ENCODE measurements around the gene COL27A1. TPM values are rescaled to one million over a fixed set of nuclear protein-coding genes. Genes with fewer than 3 reads are reported as not detected.

Gene COL27A1
- total RNA-seq, 1 experiment from 2014 or later = 3.1 TPM

- DNase-seq (ENCODE audit: low read depth) = no peak
- in situ Hi-C loops (cut with HindIII; ENCODE audit: low pct_unique_long_range_greater_than_20kb, low sequenced_read_pairs) = no loop called here
Measured at GRCh38 chr9:114174876-114175771, 19.8 kb downstream of the COL27A1 start.

- DNase-seq (ENCODE audit: low read depth) = no peak
- in situ Hi-C loops (cut with HindIII; ENCODE audit: low pct_unique_long_range_greater_than_20kb, low sequenced_read_pairs) = no loop called here
Measured at GRCh38 chr9:114176624-114177291, 21.4 kb downstream of the COL27A1 start.

DNA sequence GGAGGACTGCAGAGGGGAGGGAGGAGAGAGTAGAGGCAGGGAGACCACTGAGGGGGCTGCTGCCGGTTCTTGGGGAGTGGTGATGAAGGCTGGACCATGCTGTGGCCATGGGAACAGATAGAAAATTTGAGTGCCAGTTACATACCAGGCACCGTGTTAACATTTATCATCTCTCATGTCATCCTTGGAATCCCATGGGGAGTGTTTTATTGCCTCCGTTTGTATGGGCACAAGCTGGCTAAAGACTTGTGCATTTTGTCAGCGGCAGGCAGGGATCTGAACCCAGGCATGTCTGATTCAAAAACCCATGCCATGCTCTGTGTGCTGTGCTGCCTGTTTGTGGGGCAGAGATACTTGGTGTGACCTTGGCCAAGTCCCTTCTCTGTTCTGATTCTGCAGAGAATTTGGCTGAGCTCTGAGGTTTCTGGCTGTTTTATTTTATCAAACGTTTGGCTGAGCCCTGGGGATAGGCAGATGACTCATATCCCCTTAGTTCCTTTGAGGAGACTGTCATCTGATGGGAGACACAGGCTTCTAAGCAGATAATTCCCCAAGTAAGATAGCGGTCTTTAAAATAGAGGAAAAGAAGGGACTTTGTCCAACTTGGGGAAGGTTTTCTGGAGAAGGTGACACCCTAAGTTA lies 22.2 kb downstream of the COL27A1 start:
- in situ Hi-C loops (cut with HindIII; ENCODE audit: low pct_unique_long_range_greater_than_20kb, low sequenced_read_pairs) = no loop called here
- DNase-seq (ENCODE audit: low read depth) = no peak

GRCh38 chr9:114178076-114178475 lies 22.7 kb downstream of the COL27A1 start:
- DNase-seq (ENCODE audit: low read depth) = no peak
- in situ Hi-C loops (cut with HindIII; ENCODE audit: low pct_unique_long_range_greater_than_20kb, low sequenced_read_pairs) = no loop called here

DNA sequence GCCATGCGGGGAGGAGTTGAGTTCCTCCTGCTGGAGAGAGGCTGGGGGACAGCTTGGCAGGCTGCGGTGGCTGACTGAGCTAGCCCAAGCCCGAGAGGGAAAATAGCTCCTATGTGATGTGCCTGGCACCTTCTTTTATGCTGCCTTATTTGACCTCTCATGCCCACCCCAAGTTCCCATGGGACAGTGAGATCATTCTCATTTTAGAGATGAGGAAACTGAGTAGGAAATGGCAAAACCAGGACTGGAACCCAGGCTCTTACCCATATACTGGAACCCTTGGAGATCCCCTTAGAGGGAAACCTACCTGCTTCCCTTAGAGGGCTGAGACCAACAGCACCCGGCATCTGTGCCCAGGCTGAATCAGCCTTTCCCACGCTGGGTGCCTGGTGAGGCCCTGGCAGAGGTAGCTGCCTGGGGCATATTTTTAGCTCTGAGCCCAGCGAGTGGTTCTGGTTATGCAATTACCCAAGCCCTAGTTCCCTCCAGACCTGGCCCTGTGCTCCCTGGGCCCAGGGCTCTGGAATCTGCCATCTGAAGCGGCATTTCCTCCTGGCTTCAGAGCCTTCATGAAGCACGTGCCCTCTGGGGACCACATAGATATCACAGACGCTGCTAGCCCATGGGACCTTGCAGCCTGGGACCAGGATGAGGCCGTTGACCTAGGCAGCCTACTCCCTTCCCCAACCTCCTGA lies 23.6 kb downstream of the COL27A1 start:
- in situ Hi-C loops (cut with HindIII; ENCODE audit: low pct_unique_long_range_greater_than_20kb, low sequenced_read_pairs) = no loop called here
- DNase-seq (ENCODE audit: low read depth) = no peak

DNA sequence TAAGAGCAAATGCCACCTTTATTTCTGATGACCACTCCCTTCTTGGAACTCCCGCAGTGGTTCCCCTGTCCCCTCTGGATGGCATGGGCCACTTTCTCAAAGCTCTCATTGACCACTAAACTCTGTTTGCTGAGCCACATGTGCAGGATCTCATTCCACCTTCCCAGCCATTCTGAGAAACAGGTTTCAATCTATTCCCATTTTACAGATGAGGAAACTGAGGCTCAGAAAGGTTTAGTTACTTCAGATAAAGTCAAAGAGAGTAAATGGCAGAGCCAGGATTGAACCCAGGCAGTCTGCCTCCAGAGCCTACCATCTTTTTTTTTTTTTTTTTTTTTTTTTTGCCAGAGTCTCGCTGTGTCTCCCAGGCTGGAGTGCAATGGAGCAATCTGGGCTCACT lies 24.2 kb downstream of the COL27A1 start:
- DNase-seq (ENCODE audit: low read depth) = no peak
- in situ Hi-C loops (cut with HindIII; ENCODE audit: low pct_unique_long_range_greater_than_20kb, low sequenced_read_pairs) = no loop called here

DNA sequence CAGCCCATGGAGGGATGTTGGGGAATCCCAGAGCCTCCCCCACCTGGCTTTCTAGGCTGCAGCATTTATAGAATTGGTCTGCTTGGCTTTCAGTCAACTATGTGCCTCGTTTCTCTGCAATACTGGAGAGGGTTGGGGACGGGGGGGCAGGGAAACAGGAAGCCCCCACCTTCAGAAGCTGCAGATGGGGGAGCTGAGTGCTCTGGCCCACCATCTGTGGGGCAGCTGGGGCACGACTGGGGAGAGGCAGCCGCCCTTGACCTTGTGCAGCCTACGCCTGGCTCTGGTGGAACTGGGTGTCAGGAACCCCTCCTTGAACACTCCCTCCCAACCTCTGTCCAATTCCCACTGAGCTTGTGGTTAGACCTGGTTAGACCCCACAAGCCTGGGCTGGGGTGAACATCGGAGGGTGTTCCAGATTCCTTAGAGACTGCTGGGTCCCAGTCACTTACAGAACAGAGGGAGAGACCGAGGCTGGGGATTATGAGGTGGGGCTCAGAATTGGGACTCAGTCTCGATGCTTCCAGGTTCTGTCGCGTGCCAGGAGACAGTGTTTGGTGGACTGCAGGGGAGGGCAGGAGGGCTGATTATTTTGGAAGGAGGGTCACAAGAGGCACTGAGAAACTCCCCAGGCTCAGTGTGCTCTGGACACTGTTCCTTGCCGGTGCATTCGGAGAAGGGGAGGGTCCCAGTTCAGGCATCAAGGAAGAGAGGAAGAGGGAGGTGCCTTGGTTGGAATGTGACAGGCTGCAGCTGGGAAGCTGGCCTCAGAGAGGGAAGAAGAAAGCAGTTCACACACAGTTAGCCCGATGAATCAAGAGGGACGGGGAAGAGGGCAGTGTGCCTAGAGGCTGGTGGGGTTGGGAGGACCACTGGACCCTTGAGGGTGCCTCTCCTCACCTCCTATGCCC lies 25.6 kb downstream of the COL27A1 start:
- in situ Hi-C loops (cut with HindIII; ENCODE audit: low pct_unique_long_range_greater_than_20kb, low sequenced_read_pairs) = no loop called here
- DNase-seq (ENCODE audit: low read depth) = no peak

DNA sequence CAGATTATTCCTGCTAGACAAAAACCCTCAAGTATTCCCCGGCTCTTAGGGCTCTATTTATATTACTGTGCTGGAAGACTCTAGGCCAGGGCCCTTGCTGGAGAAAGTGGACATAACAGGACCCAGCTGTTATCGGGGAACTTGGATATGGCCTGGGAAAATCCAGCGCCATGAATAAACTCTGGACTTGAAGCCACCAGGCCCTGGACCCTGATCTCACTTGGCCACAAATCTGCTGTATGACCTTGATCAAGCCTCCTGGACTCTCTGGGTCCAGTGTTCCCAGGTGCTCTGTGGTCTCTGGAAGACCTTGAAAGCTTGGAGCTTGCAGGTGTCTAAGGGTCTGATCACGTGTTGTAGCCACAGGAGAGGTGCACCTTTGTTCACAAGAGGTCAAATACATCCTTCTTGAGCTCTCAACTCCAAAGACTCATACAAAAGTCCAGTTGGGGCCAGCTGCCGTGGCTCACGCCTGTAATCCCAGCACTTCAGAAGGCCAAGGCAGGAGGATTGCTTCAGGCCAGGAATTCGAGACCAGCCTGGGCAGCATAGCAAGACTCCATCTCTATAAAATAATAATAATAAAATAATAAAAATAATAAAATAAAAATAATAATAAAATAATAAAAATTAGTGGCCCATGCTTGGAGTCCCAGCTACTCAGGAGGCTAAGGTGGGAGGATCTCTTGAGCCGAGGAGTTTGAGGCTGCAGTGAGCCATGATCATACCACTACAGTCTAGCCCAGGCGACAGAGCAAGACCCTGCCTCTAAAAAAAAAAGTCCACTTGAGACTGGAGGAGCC lies 26.5 kb downstream of the COL27A1 start:
- no peak for DNase-seq (ENCODE audit: low read depth)
- in situ Hi-C loops (cut with HindIII; ENCODE audit: low pct_unique_long_range_greater_than_20kb, low sequenced_read_pairs) = no loop called here

DNA sequence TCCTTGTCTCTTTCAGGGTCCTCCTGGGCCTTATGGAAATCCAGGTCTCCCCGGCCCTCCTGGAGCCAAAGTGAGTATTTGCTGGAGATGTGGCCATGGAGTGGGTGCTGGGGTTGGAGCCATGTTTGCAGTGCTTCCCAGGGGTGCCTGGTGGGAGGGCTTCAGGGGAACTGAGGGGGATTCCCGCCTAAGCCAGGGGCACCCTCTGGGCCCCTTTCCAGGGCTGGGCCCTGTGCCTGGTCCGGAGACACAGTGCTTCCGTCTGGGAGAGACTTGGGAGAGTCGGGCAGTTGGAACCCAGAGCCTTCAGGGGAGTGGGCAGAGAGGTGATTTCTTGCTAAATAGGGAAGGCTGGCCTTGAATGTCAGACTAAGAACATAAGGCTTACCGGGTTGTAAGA lies 27.7 kb downstream of the COL27A1 start:
- in situ Hi-C loops (cut with HindIII; ENCODE audit: low pct_unique_long_range_greater_than_20kb, low sequenced_read_pairs) = no loop called here
- no peak for DNase-seq (ENCODE audit: low read depth)

DNA sequence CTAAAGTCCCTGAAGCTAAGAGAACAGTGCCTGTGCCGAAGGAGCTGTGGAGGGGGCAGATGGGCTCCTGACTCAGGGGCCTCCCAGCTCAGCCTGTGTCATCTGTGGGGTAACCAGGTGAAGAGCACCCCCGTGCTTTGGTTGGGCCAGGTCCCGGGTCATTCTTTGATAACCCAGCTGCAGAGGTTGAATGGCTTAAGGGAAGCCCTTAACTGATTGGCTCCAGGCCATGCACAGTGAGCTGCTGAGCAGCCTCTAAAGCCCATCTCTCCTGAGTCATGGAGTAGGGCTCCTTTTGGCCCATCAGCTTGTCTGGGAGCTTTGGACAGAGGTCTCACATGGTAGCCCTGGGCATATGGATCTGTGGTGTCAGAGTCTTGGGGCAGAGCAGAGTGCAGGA lies 28.7 kb downstream of the COL27A1 start:
- in situ Hi-C loops (cut with HindIII; ENCODE audit: low pct_unique_long_range_greater_than_20kb, low sequenced_read_pairs) = no loop called here
- no peak for DNase-seq (ENCODE audit: low read depth)

GRCh38 chr9:114184866-114185265 lies 29.5 kb downstream of the COL27A1 start:
- in situ Hi-C loops (cut with HindIII; ENCODE audit: low pct_unique_long_range_greater_than_20kb, low sequenced_read_pairs) = no loop called here
- no peak for DNase-seq (ENCODE audit: low read depth)

DNA sequence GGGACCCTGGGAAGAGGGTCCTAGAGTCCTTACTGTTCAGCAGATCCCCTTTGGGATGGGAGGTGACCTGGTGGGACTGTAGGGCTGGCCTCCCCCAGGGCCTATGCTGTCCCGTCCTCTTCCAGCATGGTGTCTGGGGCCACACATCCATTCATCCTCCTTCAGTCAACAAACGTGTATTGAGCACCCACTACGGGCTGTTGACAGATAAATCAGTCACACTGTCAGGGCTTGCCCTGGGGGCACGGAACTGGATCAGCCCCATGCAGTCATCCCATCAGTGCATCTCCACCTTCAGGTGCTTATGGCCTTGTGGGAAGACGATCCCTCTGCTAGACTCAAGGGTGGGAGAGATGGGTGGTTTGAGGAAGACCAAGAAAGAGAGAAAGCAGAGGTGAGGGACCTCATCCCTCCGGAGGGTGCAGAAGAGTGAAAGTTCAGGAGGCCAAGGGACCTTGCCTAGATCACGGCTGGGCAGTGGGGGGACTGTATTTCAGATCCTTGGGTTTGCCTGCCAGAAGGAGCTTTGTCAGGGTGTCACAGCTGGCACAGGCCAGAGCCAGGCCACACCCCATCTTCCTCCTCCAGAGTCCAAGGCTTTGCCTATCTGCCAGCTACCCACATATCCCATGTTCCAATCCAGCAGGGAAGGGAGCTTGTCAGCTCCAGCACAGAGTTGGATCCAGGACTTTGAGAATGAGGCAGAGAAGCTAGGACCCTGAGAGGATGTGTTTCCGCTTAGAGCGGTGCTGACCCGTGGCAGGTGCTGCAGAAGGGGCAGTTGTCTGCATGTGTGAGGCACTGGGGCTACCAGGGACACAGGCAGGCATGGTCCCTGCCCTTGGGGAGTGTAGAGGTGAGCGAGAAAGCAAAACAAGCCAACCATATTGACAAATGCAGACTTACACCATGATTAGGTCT lies 30.5 kb downstream of the COL27A1 start:
- in situ Hi-C loops (cut with HindIII; ENCODE audit: low pct_unique_long_range_greater_than_20kb, low sequenced_read_pairs) = no loop called here
- DNase-seq (ENCODE audit: low read depth) = no peak

GRCh38 chr9:114186605-114187289 lies 31.4 kb downstream of the COL27A1 start:
- in situ Hi-C loops (cut with HindIII; ENCODE audit: low pct_unique_long_range_greater_than_20kb, low sequenced_read_pairs) = no loop called here
- no peak for DNase-seq (ENCODE audit: low read depth)

- no peak for DNase-seq (ENCODE audit: low read depth)
- in situ Hi-C loops (cut with HindIII; ENCODE audit: low pct_unique_long_range_greater_than_20kb, low sequenced_read_pairs) = no loop called here
Measured at GRCh38 chr9:114187827-114188226, 32.5 kb downstream of the COL27A1 start.

DNA sequence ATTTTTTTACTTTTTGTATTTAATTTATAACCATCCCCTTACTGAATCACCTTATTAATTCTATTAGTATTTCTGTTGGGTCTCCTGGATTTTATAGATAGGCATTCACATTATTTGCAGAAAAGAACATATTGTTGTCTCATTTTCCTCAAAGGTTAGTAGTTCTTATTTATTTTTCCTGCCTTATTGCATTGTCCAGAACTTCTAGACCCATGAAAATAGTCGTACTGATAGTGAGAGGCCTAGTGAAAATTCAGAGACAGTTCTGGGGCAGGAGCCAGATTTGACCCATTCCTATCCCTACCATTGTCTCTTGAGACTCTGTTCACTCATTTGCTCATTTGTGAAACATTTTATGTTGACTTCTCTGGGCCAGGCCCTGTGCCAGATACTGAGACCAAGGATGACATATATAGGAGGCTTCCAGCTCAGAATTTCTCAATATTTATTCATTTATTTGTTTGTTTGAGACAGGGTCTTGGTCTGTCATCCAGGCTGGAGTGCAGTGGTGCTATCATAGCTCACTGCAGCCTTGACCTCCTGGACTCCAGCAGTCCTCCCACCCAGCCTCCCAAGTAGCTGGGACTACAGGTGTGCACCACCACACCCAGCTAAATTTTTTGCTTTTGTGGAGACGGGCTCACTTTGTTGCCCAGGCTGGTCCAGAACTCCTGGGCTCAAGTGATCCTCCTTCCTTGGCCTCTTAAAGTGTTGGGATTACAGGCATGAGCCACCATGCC lies 34.7 kb downstream of the COL27A1 start:
- in situ Hi-C loops (cut with HindIII; ENCODE audit: low pct_unique_long_range_greater_than_20kb, low sequenced_read_pairs) = no loop called here
- no peak for DNase-seq (ENCODE audit: low read depth)

Data from Caki2 (cell line).